ENCODE data around the gene CKAP4. TPM values are rescaled to one million over a fixed set of nuclear protein-coding genes. Genes with fewer than 3 reads are reported as not detected.

Gene CKAP4
- total and polyA plus RNA-seq, 2 of the 13 experiments (the other 11 are each of a cell fraction or from before 2014, with no cell fraction given), result 39.2 to 70.2 TPM

DNA sequence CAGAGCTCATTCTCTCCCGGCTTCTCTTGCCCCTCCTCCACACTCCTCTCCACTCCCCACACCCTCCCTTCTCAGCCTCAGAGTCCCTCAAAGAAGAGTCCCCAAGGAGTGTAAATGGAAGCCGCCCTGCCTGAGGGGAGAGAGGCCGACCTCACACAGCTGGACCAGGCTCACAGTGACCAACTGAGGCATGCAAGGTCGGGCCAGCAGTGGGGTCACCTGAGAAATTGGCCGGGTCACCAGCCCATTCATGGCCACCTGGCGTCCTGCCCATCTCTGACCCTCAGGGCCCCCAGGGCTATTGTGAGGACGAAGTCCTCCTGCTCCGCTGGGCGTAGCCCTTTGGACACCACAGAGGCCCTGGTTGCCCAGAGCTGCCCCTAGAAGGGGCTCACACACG, 59.6 kb downstream of the CKAP4 start (continued):
- no peak for TF ChIP-seq TBL1XR1 (IDR thresholded peaks at IDR 0.05; ENCODE audit: borderline replicate concordance, low read length, partially characterized antibody)
- TF ChIP-seq ZNF12 (CRISPR knock-in tag; IDR thresholded peaks at IDR 0.05), result no peak
- TF ChIP-seq ZNF337 (CRISPR knock-in tag; IDR thresholded peaks at IDR 0.05; ENCODE audit: borderline replicate concordance, low read depth), result no peak
- TF ChIP-seq ZBTB7A (CRISPR knock-in tag; IDR thresholded peaks at IDR 0.05), result 0 out of 2 replicates have a peak, but pooled peaks have one; percentile 10
- no peak for TF ChIP-seq ARNT (IDR thresholded peaks at IDR 0.05)
- no peak for TF ChIP-seq KDM5A (IDR thresholded peaks at IDR 0.05; ENCODE audit: borderline replicate concordance, low read length)
- TF ChIP-seq MAFG (CRISPR knock-in tag; IDR thresholded peaks at IDR 0.05), result no peak
- TF ChIP-seq ZNF672 (CRISPR knock-in tag; IDR thresholded peaks at IDR 0.05), result no peak
- TF ChIP-seq ZNF850 (CRISPR knock-in tag; conservative IDR thresholded peaks at IDR 0.05), result no peak
- TF ChIP-seq, protein P1, sequence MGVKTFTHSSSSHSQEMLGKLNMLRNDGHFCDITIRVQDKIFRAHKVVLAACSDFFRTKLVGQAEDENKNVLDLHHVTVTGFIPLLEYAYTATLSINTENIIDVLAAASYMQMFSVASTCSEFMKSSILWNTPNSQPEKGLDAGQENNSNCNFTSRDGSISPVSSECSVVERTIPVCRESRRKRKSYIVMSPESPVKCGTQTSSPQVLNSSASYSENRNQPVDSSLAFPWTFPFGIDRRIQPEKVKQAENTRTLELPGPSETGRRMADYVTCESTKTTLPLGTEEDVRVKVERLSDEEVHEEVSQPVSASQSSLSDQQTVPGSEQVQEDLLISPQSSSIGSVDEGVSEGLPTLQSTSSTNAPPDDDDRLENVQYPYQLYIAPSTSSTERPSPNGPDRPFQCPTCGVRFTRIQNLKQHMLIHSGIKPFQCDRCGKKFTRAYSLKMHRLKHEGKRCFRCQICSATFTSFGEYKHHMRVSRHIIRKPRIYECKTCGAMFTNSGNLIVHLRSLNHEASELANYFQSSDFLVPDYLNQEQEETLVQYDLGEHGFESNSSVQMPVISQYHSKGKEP (CRISPR knock-in tag; IDR thresholded peaks at IDR 0.05), result no peak
- TF ChIP-seq RFX1 (IDR thresholded peaks at IDR 0.05), result no peak
- no peak for TF ChIP-seq RARG (CRISPR knock-in tag; IDR thresholded peaks at IDR 0.05; ENCODE audit: low read depth)
- 0 out of 2 replicates have a peak, but pooled peaks have one; percentile 19 for TF ChIP-seq BCL6 (CRISPR knock-in tag; IDR thresholded peaks at IDR 0.05)
- no peak for TF ChIP-seq KLF15 (CRISPR knock-in tag; IDR thresholded peaks at IDR 0.05; ENCODE audit: borderline replicate concordance)
- TF ChIP-seq, protein P2, sequence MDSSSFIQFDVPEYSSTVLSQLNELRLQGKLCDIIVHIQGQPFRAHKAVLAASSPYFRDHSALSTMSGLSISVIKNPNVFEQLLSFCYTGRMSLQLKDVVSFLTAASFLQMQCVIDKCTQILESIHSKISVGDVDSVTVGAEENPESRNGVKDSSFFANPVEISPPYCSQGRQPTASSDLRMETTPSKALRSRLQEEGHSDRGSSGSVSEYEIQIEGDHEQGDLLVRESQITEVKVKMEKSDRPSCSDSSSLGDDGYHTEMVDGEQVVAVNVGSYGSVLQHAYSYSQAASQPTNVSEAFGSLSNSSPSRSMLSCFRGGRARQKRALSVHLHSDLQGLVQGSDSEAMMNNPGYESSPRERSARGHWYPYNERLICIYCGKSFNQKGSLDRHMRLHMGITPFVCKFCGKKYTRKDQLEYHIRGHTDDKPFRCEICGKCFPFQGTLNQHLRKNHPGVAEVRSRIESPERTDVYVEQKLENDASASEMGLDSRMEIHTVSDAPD (CRISPR knock-in tag; IDR thresholded peaks at IDR 0.05), result no peak
- TF ChIP-seq SRY (CRISPR knock-in tag; IDR thresholded peaks at IDR 0.05), result no peak
- TF ChIP-seq EEA1 (CRISPR knock-in tag; IDR thresholded peaks at IDR 0.05; ENCODE audit: borderline replicate concordance), result no peak
- TF ChIP-seq SOX5 (CRISPR knock-in tag; IDR thresholded peaks at IDR 0.05; ENCODE audit: borderline replicate concordance), result peak; percentile 37; the same call in 1 of the 2 replicates
- no peak for TF ChIP-seq SKI (IDR thresholded peaks at IDR 0.05; ENCODE audit: partially characterized antibody)
- TF ChIP-seq, protein P3, sequence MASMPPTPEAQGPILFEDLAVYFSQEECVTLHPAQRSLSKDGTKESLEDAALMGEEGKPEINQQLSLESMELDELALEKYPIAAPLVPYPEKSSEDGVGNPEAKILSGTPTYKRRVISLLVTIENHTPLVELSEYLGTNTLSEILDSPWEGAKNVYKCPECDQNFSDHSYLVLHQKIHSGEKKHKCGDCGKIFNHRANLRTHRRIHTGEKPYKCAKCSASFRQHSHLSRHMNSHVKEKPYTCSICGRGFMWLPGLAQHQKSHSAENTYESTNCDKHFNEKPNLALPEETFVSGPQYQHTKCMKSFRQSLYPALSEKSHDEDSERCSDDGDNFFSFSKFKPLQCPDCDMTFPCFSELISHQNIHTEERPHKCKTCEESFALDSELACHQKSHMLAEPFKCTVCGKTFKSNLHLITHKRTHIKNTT (CRISPR knock-in tag; IDR thresholded peaks at IDR 0.05), result no peak
- 0 out of 2 replicates have a peak, but pooled peaks have one; percentile 14 for TF ChIP-seq RARA (CRISPR knock-in tag; IDR thresholded peaks at IDR 0.05)
- TF ChIP-seq, protein P4, sequence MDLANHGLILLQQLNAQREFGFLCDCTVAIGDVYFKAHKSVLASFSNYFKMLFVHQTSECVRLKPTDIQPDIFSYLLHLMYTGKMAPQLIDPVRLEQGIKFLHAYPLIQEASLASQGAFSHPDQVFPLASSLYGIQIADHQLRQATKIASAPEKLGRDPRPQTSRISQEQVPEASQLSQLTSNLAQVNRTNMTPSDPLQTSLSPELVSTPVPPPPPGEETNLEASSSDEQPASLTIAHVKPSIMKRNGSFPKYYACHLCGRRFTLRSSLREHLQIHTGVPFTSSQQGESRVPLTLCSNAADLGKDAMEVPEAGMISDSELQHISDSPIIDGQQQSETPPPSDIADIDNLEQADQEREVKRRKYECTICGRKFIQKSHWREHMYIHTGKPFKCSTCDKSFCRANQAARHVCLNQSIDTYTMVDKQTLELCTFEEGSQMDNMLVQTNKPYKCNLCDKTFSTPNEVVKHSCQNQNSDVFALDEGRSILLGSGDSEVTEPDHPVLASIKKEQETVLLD (CRISPR knock-in tag; IDR thresholded peaks at IDR 0.05; ENCODE audit: low read depth), result no peak
- no peak for TF ChIP-seq ELF3 (CRISPR knock-in tag; IDR thresholded peaks at IDR 0.05)

Measured in HepG2 (cell line).